IMR-90 (cell line): Measurements from ENCODE around the gene UBXN11. TPM values are rescaled to one million over a fixed set of nuclear protein-coding genes. Genes with fewer than 3 reads are reported as not detected.

ENCODE experiments used
- ATAC-seq: fragments of 200-7000 bp; cut with Tn5 transposase; 2 replicates; pipeline ENCODE4 v1.9.1; 2020; ENCODE audit warnings: low read depth, mild to moderate bottlenecking, moderate library complexity
- BruUV-seq: library from RNA; stranded (reverse); fragments of 400-500 nt; replicated peaks from 2 replicates; lab custom pipeline; 2021; lab: Mats Ljungman, UMichigan
- CTCF ChIA-PET: fragments of 300-600 bp; formaldehyde crosslinking; extraction: SDS; loops from one replicate; lab custom pipeline; 2021; ENCODE audit warnings: antibody characterized with exemption; lab: Yijun Ruan, JAX
- POLR2A ChIA-PET: fragments of 300-600 bp; sonication (Branson Sonifier 250); formaldehyde crosslinking; loops from one replicate; lab custom pipeline; 2022; ENCODE audit warnings: antibody characterized with exemption; ENCODE audit not compliant: unreplicated experiment; lab: Charles Lee
- DNase-seq: peaks from one replicate; pipeline ENCODE4 v3.0.0; 2013
- H2AFZ ChIP-seq: replicated peaks from 2 replicates; pipeline ENCODE3; 2013; ENCODE audit warnings: low read length, mild to moderate bottlenecking; ENCODE audit not compliant: poor library complexity
- H2AK5ac ChIP-seq: 2 replicates; pipeline ENCODE4 v1.6.1; 2013; ENCODE audit warnings: low read depth, low read length, inconsistent platforms
- H2AK9ac ChIP-seq: replicated peaks from 2 replicates; pipeline ENCODE3; 2013; ENCODE audit warnings: mild to moderate bottlenecking, low read depth, low read length, moderate library complexity; ENCODE audit not compliant: poor library complexity
- H2BK120ac ChIP-seq: 2 replicates; pipeline ENCODE4 v1.6.1; 2013; ENCODE audit warnings: low read depth, low read length, inconsistent platforms
- H2BK15ac ChIP-seq: 3 replicates; pipeline ENCODE4 v1.6.1; 2013; ENCODE audit warnings: low read depth, low read length, inconsistent platforms
- H2BK20ac ChIP-seq: 2 replicates; pipeline ENCODE4 v1.6.1; 2013; ENCODE audit warnings: low read depth, mild to moderate bottlenecking, inconsistent platforms, low read length, moderate library complexity
- H2BK5ac ChIP-seq: 2 replicates; pipeline ENCODE4 v1.6.1; 2013; ENCODE audit warnings: mild to moderate bottlenecking, low read depth, low read length, inconsistent platforms; ENCODE audit not compliant: poor library complexity, severe bottlenecking
- H3K14ac ChIP-seq: replicated peaks from 2 replicates; pipeline ENCODE4 v1.6.1; 2013; ENCODE audit warnings: low read depth, low read length, inconsistent platforms
- H3K18ac ChIP-seq: 2 replicates; pipeline ENCODE4 v1.6.1; 2013; ENCODE audit warnings: low read depth, low read length, control low read depth
- H3K23ac ChIP-seq: 2 replicates; pipeline ENCODE4 v1.6.1; 2013; ENCODE audit warnings: low read depth, low read length, inconsistent platforms
- H3K27ac ChIP-seq: 2 replicates; pipeline ENCODE4 v1.5.1; 2013; ENCODE audit warnings: mild to moderate bottlenecking, control low read depth, low read length; ENCODE audit not compliant: insufficient read depth
- H3K27me3 ChIP-seq: 2 replicates; pipeline ENCODE4 v1.6.1; 2013; ENCODE audit warnings: low read length; ENCODE audit not compliant: control insufficient read depth, insufficient read depth
- H3K36me3 ChIP-seq: 2 replicates; pipeline ENCODE4 v1.6.1; 2013; ENCODE audit warnings: low read length, mixed read lengths; ENCODE audit not compliant: control insufficient read depth, insufficient read depth
- H3K4ac ChIP-seq: 2 replicates; pipeline ENCODE4 v1.6.1; 2013; ENCODE audit warnings: low read depth, low read length, inconsistent platforms
- H3K4me1 ChIP-seq: 2 replicates; pipeline ENCODE4 v1.6.1; 2013; ENCODE audit warnings: low read length, mixed read lengths; ENCODE audit not compliant: control insufficient read depth, insufficient read depth
- H3K4me2 ChIP-seq: 2 replicates; pipeline ENCODE4 v1.6.1; 2013; ENCODE audit warnings: low read depth, mild to moderate bottlenecking, control low read depth, low read length, moderate library complexity
- H3K4me3 ChIP-seq: 2 replicates; pipeline ENCODE4 v1.5.1; 2013; ENCODE audit warnings: low read depth, mild to moderate bottlenecking, control low read depth, low read length, moderate library complexity; ENCODE audit not compliant: insufficient read depth
- H3K56ac ChIP-seq: 2 replicates; pipeline ENCODE4 v1.6.1; 2013; ENCODE audit warnings: low read length, inconsistent platforms; ENCODE audit not compliant: insufficient read depth; ENCODE audit errors: extremely low read depth
- H3K79me1 ChIP-seq, 2 experiments: 2 replicates each; pipeline ENCODE4 v1.6.1; 2013; ENCODE audit warnings: low read length in 2 of 2, inconsistent platforms in 1 of 2, low read depth in 1 of 2
- H3K9ac ChIP-seq: 2 replicates; pipeline ENCODE4 v1.6.1; 2013; ENCODE audit warnings: low read depth, low read length, control low read depth
- H3K9me1 ChIP-seq: 2 replicates; pipeline ENCODE4 v1.6.1; 2013; ENCODE audit warnings: low read length, inconsistent platforms; ENCODE audit not compliant: insufficient read depth
- H3K9me3 ChIP-seq: 2 replicates; pipeline ENCODE4 v1.6.1; 2013; ENCODE audit warnings: low read length; ENCODE audit not compliant: control insufficient read depth, insufficient read depth
- H4K20me1 ChIP-seq: 2 replicates; pipeline ENCODE4 v1.6.1; 2013; ENCODE audit warnings: low read length, inconsistent platforms; ENCODE audit not compliant: insufficient read depth
- H4K5ac ChIP-seq: 2 replicates; pipeline ENCODE4 v1.6.1; 2013; ENCODE audit warnings: mild to moderate bottlenecking, low read depth, low read length, control low read depth
- H4K8ac ChIP-seq, 2 experiments: 2 replicates each; pipeline ENCODE4 v1.6.1; 2013; ENCODE audit warnings: low read depth in 2 of 2, low read length in 2 of 2, control low read depth in 1 of 2, inconsistent platforms in 1 of 2
- H4K91ac ChIP-seq: 2 replicates; pipeline ENCODE4 v1.6.1; 2013; ENCODE audit warnings: low read depth, low read length, inconsistent platforms; ENCODE audit not compliant: insufficient read depth
- MAFK ChIP-seq: IDR thresholded peaks from 2 replicates; pipeline ENCODE4 v1.6.1; 2012; ENCODE audit warnings: low read depth, low read length, improper control_type of control experiment
- MAZ ChIP-seq: IDR thresholded peaks from 2 replicates; pipeline ENCODE4 v1.6.1; 2012; ENCODE audit warnings: low read depth, mild to moderate bottlenecking, low read length, improper control_type of control experiment, moderate library complexity, borderline replicate concordance
- NFE2L2 ChIP-seq: fragments of 150-350 bp; IDR thresholded peaks from 2 replicates; pipeline ENCODE4 v1.6.1; 2016; ENCODE audit warnings: low read depth, mild to moderate bottlenecking, low read length
- POLR2A ChIP-seq: IDR thresholded peaks from 2 replicates; pipeline ENCODE4 v1.6.1; 2012; ENCODE audit warnings: mild to moderate bottlenecking, low read depth, low read length
- RFX5 ChIP-seq: IDR thresholded peaks from 2 replicates; pipeline ENCODE4 v1.8.0; 2012; ENCODE audit warnings: low read depth, mild to moderate bottlenecking, low read length, moderate library complexity
- SMC3 ChIP-seq: fragments of 150-350 bp; IDR thresholded peaks from 2 replicates; pipeline ENCODE4 v1.6.1; 2016; ENCODE audit warnings: low read depth, mild to moderate bottlenecking, antibody characterized with exemption, low read length, moderate library complexity
- WGBS, 2 experiments: methylation state at CpG; one replicate each; pipeline versions ENCODE4 v1.1.5 to v1.1.7; 2013; ENCODE audit warnings: missing lambda C conversion rate in 2 of 2; ENCODE audit not compliant: insufficient read length in 1 of 2; ENCODE audit errors: extremely low coverage in 2 of 2; 5-methylcytosine and 5-hydroxymethylcytosine counted together
- dilution Hi-C: fragments of 300-500 bp; cut with HindIII; formaldehyde crosslinking; loops from one replicate; pipeline ENCODE4 v1.14.3; 2018; ENCODE audit warnings: low sequenced_read_pairs; ENCODE audit not compliant: unreplicated experiment
- in situ Hi-C: fragments of 300-500 bp; cut with MboI; formaldehyde crosslinking; loops from 3 replicates; pipeline ENCODE4 v1.14.3; 2019; ENCODE audit warnings: low sequenced_read_pairs, inconsistent platforms, mixed read lengths
- intact Hi-C: fragments of 100-400 bp; cut with micrococcal nuclease; formaldehyde crosslinking; loops from 2 replicates; pipeline ENCODE4 v1.10.0; 2022
- polyA plus RNA-seq, 3 experiments: library from polyadenylated mRNA; depleted of rRNA; stranded (reverse); fragments of >200 nt; gene quantifications; 2 replicates each; pipeline ENCODE4 v1.2.3, GENCODE V29; 2012; ENCODE audit warnings: low replicate concordance in 1 of 3
- total RNA-seq: library from RNA; depleted of rRNA; stranded (reverse); fragments of >200 nt; gene quantifications from 2 replicates; pipeline ENCODE4 v1.2.3, GENCODE V29; 2012
- TF ChIP-seq, protein P1 (sequence below): fragments of 150-350 bp; IDR thresholded peaks from 2 replicates; pipeline ENCODE4 v1.6.1; 2017; ENCODE audit warnings: mild to moderate bottlenecking, antibody characterized with exemption, low read length, low read depth
- TF ChIP-seq, protein P2 (sequence below): fragments of 150-350 bp; IDR thresholded peaks from 2 replicates; pipeline ENCODE4 v1.6.1; 2016; ENCODE audit warnings: low read depth, mild to moderate bottlenecking, low read length, moderate library complexity, borderline replicate concordance
- TF ChIP-seq, protein P3 (sequence below): conservative IDR thresholded peaks from 2 replicates; pipeline ENCODE4 v1.5.1; 2012; ENCODE audit warnings: mild to moderate bottlenecking, low read depth, low read length, improper control_type of control experiment

Gene UBXN11
- total and polyA plus RNA-seq, 2 of the 4 experiments (the other 2 are of a cell fraction) = 5.2 to 17.0 TPM

DNA sequence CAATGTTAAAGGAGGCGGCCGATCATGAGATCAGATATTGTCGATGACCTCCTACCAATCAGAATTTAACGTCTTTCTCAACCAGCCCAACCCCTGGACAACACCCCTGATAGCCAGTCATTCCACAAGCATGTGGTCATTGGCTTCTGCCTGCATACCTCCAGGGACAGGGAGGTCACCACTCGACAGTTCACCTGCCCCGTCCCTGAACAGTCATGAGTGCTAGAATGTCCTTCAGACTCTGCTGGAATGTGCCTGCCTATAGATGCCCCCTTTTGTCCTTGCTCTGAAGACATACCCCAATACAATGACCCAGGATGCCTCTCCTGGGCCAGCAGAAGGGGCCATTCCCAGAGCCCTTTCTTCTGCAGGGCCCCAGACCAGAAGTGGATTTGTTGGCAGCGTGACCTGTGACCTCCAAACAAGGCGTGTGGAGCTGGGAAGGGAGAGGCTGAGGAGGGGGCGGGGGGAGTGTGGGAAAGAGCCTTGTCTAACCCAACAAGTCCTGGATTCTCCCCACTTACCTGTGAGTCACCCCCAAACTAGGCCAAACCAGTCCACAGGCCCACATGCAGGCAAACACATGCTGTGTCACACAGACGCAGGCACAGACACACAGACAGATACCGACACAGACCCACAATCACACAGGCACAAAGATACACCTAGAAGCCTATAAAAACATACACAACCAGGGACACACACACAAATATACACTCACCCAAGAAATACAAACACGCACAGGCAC is 45.3 kb upstream of the UBXN11 start:
- intact Hi-C loops = no loop called here
- Histone ChIP-seq H2BK15ac (peak overlapping the region; percentile 63; the same call in 2 of the 3 replicates), H2BK5ac (no peak overlapping the region), H3K27me3 (peaks cover 33% of the 10 kb centered on the region), H3K27ac (no peak overlapping the region), H3K4me3 (no peak overlapping the region), H3K23ac (no peak overlapping the region; the same call in 1 of the 2 replicates), H3K4me2 (no peak overlapping the region), H3K18ac (no peak overlapping the region), H3K9me3 (no peaks in the 10 kb centered on the region), H3K9ac (no peak overlapping the region), H2AK5ac (peak overlapping the region; percentile 59; the same call in 1 of the 2 replicates), H2BK20ac (no peak overlapping the region), H3K4me1 (peaks cover 9% of the 10 kb centered on the region), H3K4ac (0 out of 2 replicates have a peak overlapping the region, but pooled peaks have one; percentile 22), H4K5ac (no peak overlapping the region), H2AK9ac (peak overlapping the region; percentile 42), H3K79me1 (no peaks in the 10 kb centered on the region), H3K56ac (no peak overlapping the region), H3K36me3 (no peaks in the 10 kb centered on the region), H4K20me1 (no peaks in the 10 kb centered on the region; the same call in 1 of the 2 replicates), H4K8ac (no peak overlapping the region), H2AFZ (no peak overlapping the region), H3K14ac (peak overlapping the region; percentile 82; the same call in 1 of the 2 replicates), H3K9me1 (peaks cover 9% of the 10 kb centered on the region; the same call in 1 of the 2 replicates), H4K91ac (no peak overlapping the region), H2BK120ac (no peak overlapping the region)
- no TSS peak for BruUV-seq
- in situ Hi-C loops = no loop called here
- dilution Hi-C loops = no loop called here
- ATAC-seq = no peak
- WGBS, 2 experiments = 80% methylated on average over 4 of the region's 12 CpGs; no CpG with 5 or more reads in 1 of the 2 experiments
- CTCF ChIA-PET = no interaction called here
- TF ChIP-seq, protein P1, sequence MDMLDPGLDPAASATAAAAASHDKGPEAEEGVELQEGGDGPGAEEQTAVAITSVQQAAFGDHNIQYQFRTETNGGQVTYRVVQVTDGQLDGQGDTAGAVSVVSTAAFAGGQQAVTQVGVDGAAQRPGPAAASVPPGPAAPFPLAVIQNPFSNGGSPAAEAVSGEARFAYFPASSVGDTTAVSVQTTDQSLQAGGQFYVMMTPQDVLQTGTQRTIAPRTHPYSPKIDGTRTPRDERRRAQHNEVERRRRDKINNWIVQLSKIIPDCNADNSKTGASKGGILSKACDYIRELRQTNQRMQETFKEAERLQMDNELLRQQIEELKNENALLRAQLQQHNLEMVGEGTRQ = no peak
- TF ChIP-seq SMC3 (no peak), RFX5 (no peak), MAFK (no peak), MAZ (no peak), POLR2A (no peak), NFE2L2 (no peak)
- TF ChIP-seq, protein P2, sequence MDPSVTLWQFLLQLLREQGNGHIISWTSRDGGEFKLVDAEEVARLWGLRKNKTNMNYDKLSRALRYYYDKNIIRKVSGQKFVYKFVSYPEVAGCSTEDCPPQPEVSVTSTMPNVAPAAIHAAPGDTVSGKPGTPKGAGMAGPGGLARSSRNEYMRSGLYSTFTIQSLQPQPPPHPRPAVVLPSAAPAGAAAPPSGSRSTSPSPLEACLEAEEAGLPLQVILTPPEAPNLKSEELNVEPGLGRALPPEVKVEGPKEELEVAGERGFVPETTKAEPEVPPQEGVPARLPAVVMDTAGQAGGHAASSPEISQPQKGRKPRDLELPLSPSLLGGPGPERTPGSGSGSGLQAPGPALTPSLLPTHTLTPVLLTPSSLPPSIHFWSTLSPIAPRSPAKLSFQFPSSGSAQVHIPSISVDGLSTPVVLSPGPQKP = no peak
- TF ChIP-seq, protein P3, sequence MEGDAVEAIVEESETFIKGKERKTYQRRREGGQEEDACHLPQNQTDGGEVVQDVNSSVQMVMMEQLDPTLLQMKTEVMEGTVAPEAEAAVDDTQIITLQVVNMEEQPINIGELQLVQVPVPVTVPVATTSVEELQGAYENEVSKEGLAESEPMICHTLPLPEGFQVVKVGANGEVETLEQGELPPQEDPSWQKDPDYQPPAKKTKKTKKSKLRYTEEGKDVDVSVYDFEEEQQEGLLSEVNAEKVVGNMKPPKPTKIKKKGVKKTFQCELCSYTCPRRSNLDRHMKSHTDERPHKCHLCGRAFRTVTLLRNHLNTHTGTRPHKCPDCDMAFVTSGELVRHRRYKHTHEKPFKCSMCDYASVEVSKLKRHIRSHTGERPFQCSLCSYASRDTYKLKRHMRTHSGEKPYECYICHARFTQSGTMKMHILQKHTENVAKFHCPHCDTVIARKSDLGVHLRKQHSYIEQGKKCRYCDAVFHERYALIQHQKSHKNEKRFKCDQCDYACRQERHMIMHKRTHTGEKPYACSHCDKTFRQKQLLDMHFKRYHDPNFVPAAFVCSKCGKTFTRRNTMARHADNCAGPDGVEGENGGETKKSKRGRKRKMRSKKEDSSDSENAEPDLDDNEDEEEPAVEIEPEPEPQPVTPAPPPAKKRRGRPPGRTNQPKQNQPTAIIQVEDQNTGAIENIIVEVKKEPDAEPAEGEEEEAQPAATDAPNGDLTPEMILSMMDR = no peak
- DNase-seq = peak; percentile 65
- POLR2A ChIA-PET = no interaction called here
